ENCODE data around the gene LRBA. TPM values are rescaled to one million over a fixed set of nuclear protein-coding genes. Genes with fewer than 3 reads are reported as not detected.
"Not testable (repeated sequence)": the region's sequence is repeated elsewhere in the genome, so short reads cannot be mapped to it uniquely, and the experiment has no call there.

Gene LRBA
- total RNA-seq, 4 donors from 2014 or later: 13.3 to 21.2 (median 20.1) TPM

GRCh38 chr4:150664935-150665334, 350.1 kb downstream of the LRBA start:
- no peak for DNase-seq (ENCODE audit: extremely low spot score)
- Histone ChIP-seq H3K4me3 (no peak overlapping the region), H3K36me3 (no peaks in the 10 kb centered on the region), H3K27me3 (no peaks in the 10 kb centered on the region), H3K9me3 (no peaks in the 10 kb centered on the region), H3K4me1 (no peaks in the 10 kb centered on the region), H3K27ac (replicated peaks in 1 of 4) (no peak overlapping the region)
- intact Hi-C loops (cut with DNase I): no loop called here
- WGBS: 97% methylated on average over 2 of the region's 2 CpGs
- TF ChIP-seq POLR2A (IDR thresholded peaks at IDR 0.05; ENCODE audit: low read depth): no peak
- TF ChIP-seq CTCF (IDR thresholded peaks at IDR 0.05): no peak
- no peak for TF ChIP-seq EP300 (IDR thresholded peaks at IDR 0.05)
- TF ChIP-seq POLR2AphosphoS5 (IDR thresholded peaks at IDR 0.05): no peak

- TF ChIP-seq POLR2AphosphoS5 (IDR thresholded peaks at IDR 0.05) (no peak), EP300 (IDR thresholded peaks at IDR 0.05) (no peak), CTCF (IDR thresholded peaks at IDR 0.05) (no peak), POLR2A (IDR thresholded peaks at IDR 0.05; ENCODE audit: low read depth) (no peak)
- intact Hi-C loops (cut with DNase I): no loop called here
- 90% methylated on average over 1 of the region's 1 CpG for WGBS
Measured at GRCh38 chr4:150662686-150663085, 352.4 kb downstream of the LRBA start.

GRCh38 chr4:150661551-150661950, 353.5 kb downstream of the LRBA start:
- H3K9me3 ChIP-seq; H3K27me3 ChIP-seq; H3K36me3 ChIP-seq; intact Hi-C loops (cut with DNase I); H3K4me1 ChIP-seq; H3K27ac ChIP-seq (replicated peaks in 1 of 4); H3K4me3 ChIP-seq; DNase-seq (ENCODE audit: extremely low spot score): not testable (repeated sequence)
- WGBS: 97% methylated on average over 6 of the region's 6 CpGs

More at GRCh38 chr4:150662686-150663085, 352.4 kb downstream of the LRBA start:
- Histone ChIP-seq H3K9me3 (no peaks in the 10 kb centered on the region), H3K36me3 (no peaks in the 10 kb centered on the region), H3K27ac (replicated peaks in 1 of 4) (no peak overlapping the region), H3K27me3 (no peaks in the 10 kb centered on the region), H3K4me3 (no peak overlapping the region), H3K4me1 (no peaks in the 10 kb centered on the region)
- DNase-seq (ENCODE audit: extremely low spot score): no peak

GRCh38 chr4:150658258-150658657, 356.8 kb downstream of the LRBA start:
- H3K4me3 ChIP-seq; H3K36me3 ChIP-seq; H3K27ac ChIP-seq (replicated peaks in 1 of 4); intact Hi-C loops (cut with DNase I); H3K9me3 ChIP-seq; DNase-seq (ENCODE audit: extremely low spot score); H3K4me1 ChIP-seq; H3K27me3 ChIP-seq: not testable (repeated sequence)
- WGBS: 78% methylated on average over 1 of the region's 1 CpG

- Histone ChIP-seq H3K27me3 (no peaks in the 10 kb centered on the region), H3K4me3 (no peak overlapping the region), H3K36me3 (no peaks in the 10 kb centered on the region), H3K4me1 (no peaks in the 10 kb centered on the region), H3K9me3 (no peaks in the 10 kb centered on the region), H3K27ac (replicated peaks in 1 of 4) (no peak overlapping the region)
- intact Hi-C loops (cut with DNase I): no loop called here
- DNase-seq (ENCODE audit: extremely low spot score): no peak
- TF ChIP-seq EP300 (IDR thresholded peaks at IDR 0.05) (no peak), POLR2AphosphoS5 (IDR thresholded peaks at IDR 0.05) (no peak), POLR2A (IDR thresholded peaks at IDR 0.05; ENCODE audit: low read depth) (no peak), CTCF (IDR thresholded peaks at IDR 0.05) (no peak)
- 81% methylated on average over 2 of the region's 2 CpGs for WGBS
Measured at GRCh38 chr4:150656891-150657290, 358.2 kb downstream of the LRBA start.

GRCh38 chr4:150650751-150651150, 364.3 kb downstream of the LRBA start:
- 93% methylated on average over 1 of the region's 1 CpG for WGBS
- no peaks in the 10 kb centered on the region for H3K4me1 ChIP-seq
- no peaks in the 10 kb centered on the region for H3K9me3 ChIP-seq
- no peak for DNase-seq (ENCODE audit: extremely low spot score)
- no peaks in the 10 kb centered on the region for H3K36me3 ChIP-seq
- intact Hi-C loops (cut with DNase I): no loop called here
- H3K27me3 ChIP-seq: no peaks in the 10 kb centered on the region
- no peak overlapping the region for H3K4me3 ChIP-seq
- TF ChIP-seq POLR2A (IDR thresholded peaks at IDR 0.05; ENCODE audit: low read depth) (no peak), CTCF (IDR thresholded peaks at IDR 0.05) (no peak), POLR2AphosphoS5 (IDR thresholded peaks at IDR 0.05) (no peak)
- H3K27ac ChIP-seq (replicated peaks in 1 of 4): no peak overlapping the region
